ENCODE results near the gene CABP1.

Gene CABP1

GRCh38 chr12:120698665-120699064 lies 58.2 kb downstream of the CABP1 start:
- no peaks in the 10 kb centered on the region for H3K9me3 ChIP-seq (ENCODE audit: control insufficient read depth, low read length)
- H3K4me3 ChIP-seq (ENCODE audit: extremely low read depth, insufficient read depth, low read length, poor library complexity, severe bottlenecking), result no peak overlapping the region
- H3K27ac ChIP-seq (ENCODE audit: low read depth, low read length, severe bottlenecking), result no peak overlapping the region
- H3K4me1 ChIP-seq (ENCODE audit: control insufficient read depth, insufficient read depth, low read length, poor library complexity, severe bottlenecking), result no peaks in the 10 kb centered on the region
- WGBS, 2 experiments (ENCODE audit: insufficient coverage in 2 of 2), result no CpG with 5 or more reads among the region's 3 CpGs
- H3K36me3 ChIP-seq (ENCODE audit: control insufficient read depth, insufficient read depth, low read length), result peaks cover 97% of the 10 kb centered on the region

- 90 to 98% methylated on average over 4 to 7 of the region's 7 CpGs for WGBS, 2 experiments (ENCODE audit: insufficient coverage in 2 of 2)
- no peak overlapping the region for H3K4me3 ChIP-seq (ENCODE audit: extremely low read depth, insufficient read depth, low read length, poor library complexity, severe bottlenecking)
- no peaks in the 10 kb centered on the region for H3K9me3 ChIP-seq (ENCODE audit: control insufficient read depth, low read length)
- H3K4me1 ChIP-seq (ENCODE audit: control insufficient read depth, insufficient read depth, low read length, poor library complexity, severe bottlenecking), result no peaks in the 10 kb centered on the region
- H3K27ac ChIP-seq (ENCODE audit: low read depth, low read length, severe bottlenecking), result no peak overlapping the region
- peaks cover 92% of the 10 kb centered on the region for H3K36me3 ChIP-seq (ENCODE audit: control insufficient read depth, insufficient read depth, low read length)
Observed at GRCh38 chr12:120699553-120699952, 59.1 kb downstream of the CABP1 start.

GRCh38 chr12:120700886-120701285 lies 60.5 kb downstream of the CABP1 start:
- peaks cover 85% of the 10 kb centered on the region for H3K36me3 ChIP-seq (ENCODE audit: control insufficient read depth, insufficient read depth, low read length)
- H3K27ac ChIP-seq (ENCODE audit: low read depth, low read length, severe bottlenecking), result no peak overlapping the region
- no peaks in the 10 kb centered on the region for H3K9me3 ChIP-seq (ENCODE audit: control insufficient read depth, low read length)
- H3K4me1 ChIP-seq (ENCODE audit: control insufficient read depth, insufficient read depth, low read length, poor library complexity, severe bottlenecking), result no peaks in the 10 kb centered on the region
- 93 to 94% methylated on average over 3 of the region's 5 CpGs for WGBS, 2 experiments (ENCODE audit: insufficient coverage in 2 of 2)
- H3K4me3 ChIP-seq (ENCODE audit: extremely low read depth, insufficient read depth, low read length, poor library complexity, severe bottlenecking), result no peak overlapping the region

- peaks cover 67% of the 10 kb centered on the region for H3K36me3 ChIP-seq (ENCODE audit: control insufficient read depth, insufficient read depth, low read length)
- no peak overlapping the region for H3K27ac ChIP-seq (ENCODE audit: low read depth, low read length, severe bottlenecking)
- WGBS, 2 experiments (ENCODE audit: insufficient coverage in 2 of 2), result 100% methylated on average over 1 of the region's 1 CpG; no CpG with 5 or more reads in 1 of the 2 experiments
- H3K4me3 ChIP-seq (ENCODE audit: extremely low read depth, insufficient read depth, low read length, poor library complexity, severe bottlenecking), result no peak overlapping the region
- H3K9me3 ChIP-seq (ENCODE audit: control insufficient read depth, low read length), result no peaks in the 10 kb centered on the region
- no peaks in the 10 kb centered on the region for H3K4me1 ChIP-seq (ENCODE audit: control insufficient read depth, insufficient read depth, low read length, poor library complexity, severe bottlenecking)
Observed at GRCh38 chr12:120702637-120703036, 62.2 kb downstream of the CABP1 start.

- Histone ChIP-seq H3K4me3 (ENCODE audit: extremely low read depth, insufficient read depth, low read length, poor library complexity, severe bottlenecking) (no peak overlapping the region), H3K27ac (ENCODE audit: low read depth, low read length, severe bottlenecking) (no peak overlapping the region), H3K36me3 (ENCODE audit: control insufficient read depth, insufficient read depth, low read length) (peaks cover 60% of the 10 kb centered on the region), H3K9me3 (ENCODE audit: control insufficient read depth, low read length) (no peaks in the 10 kb centered on the region), H3K4me1 (ENCODE audit: control insufficient read depth, insufficient read depth, low read length, poor library complexity, severe bottlenecking) (no peaks in the 10 kb centered on the region)
- 82 to 83% methylated on average over 6 to 7 of the region's 11 CpGs for WGBS, 2 experiments (ENCODE audit: insufficient coverage in 2 of 2)
Observed at GRCh38 chr12:120703311-120703942, 63.0 kb downstream of the CABP1 start.

GRCh38 chr12:120705618-120706017 lies 65.2 kb downstream of the CABP1 start:
- H3K9me3 ChIP-seq (ENCODE audit: control insufficient read depth, low read length), result no peaks in the 10 kb centered on the region
- WGBS, 2 experiments (ENCODE audit: insufficient coverage in 2 of 2), result no CpG with 5 or more reads among the region's 1 CpG
- no peak overlapping the region for H3K27ac ChIP-seq (ENCODE audit: low read depth, low read length, severe bottlenecking)
- no peak overlapping the region for H3K4me3 ChIP-seq (ENCODE audit: extremely low read depth, insufficient read depth, low read length, poor library complexity, severe bottlenecking)
- H3K36me3 ChIP-seq (ENCODE audit: control insufficient read depth, insufficient read depth, low read length), result peaks cover 38% of the 10 kb centered on the region
- peaks cover 3% of the 10 kb centered on the region for H3K4me1 ChIP-seq (ENCODE audit: control insufficient read depth, insufficient read depth, low read length, poor library complexity, severe bottlenecking)

GRCh38 chr12:120706029-120706428 lies 65.6 kb downstream of the CABP1 start:
- H3K4me3 ChIP-seq (ENCODE audit: extremely low read depth, insufficient read depth, low read length, poor library complexity, severe bottlenecking), result no peak overlapping the region

GRCh38 chr12:120708651-120709050 lies 68.2 kb downstream of the CABP1 start:
- Histone ChIP-seq H3K9me3 (ENCODE audit: control insufficient read depth, low read length) (no peaks in the 10 kb centered on the region), H3K27ac (ENCODE audit: low read depth, low read length, severe bottlenecking) (no peak overlapping the region), H3K4me3 (ENCODE audit: extremely low read depth, insufficient read depth, low read length, poor library complexity, severe bottlenecking) (no peak overlapping the region), H3K36me3 (ENCODE audit: control insufficient read depth, insufficient read depth, low read length) (peaks cover 16% of the 10 kb centered on the region), H3K4me1 (ENCODE audit: control insufficient read depth, insufficient read depth, low read length, poor library complexity, severe bottlenecking) (peaks cover 5% of the 10 kb centered on the region)
- WGBS, 2 experiments (ENCODE audit: insufficient coverage in 2 of 2), result 92% methylated on average over 3 to 4 of the region's 4 CpGs

More at GRCh38 chr12:120706029-120706428, 65.6 kb downstream of the CABP1 start:
- H3K4me1 ChIP-seq (ENCODE audit: control insufficient read depth, insufficient read depth, low read length, poor library complexity, severe bottlenecking), result peaks cover 3% of the 10 kb centered on the region
- peaks cover 35% of the 10 kb centered on the region for H3K36me3 ChIP-seq (ENCODE audit: control insufficient read depth, insufficient read depth, low read length)
- 64 to 93% methylated on average over 3 to 4 of the region's 5 CpGs for WGBS, 2 experiments (ENCODE audit: insufficient coverage in 2 of 2)
- H3K27ac ChIP-seq (ENCODE audit: low read depth, low read length, severe bottlenecking), result no peak overlapping the region
- no peaks in the 10 kb centered on the region for H3K9me3 ChIP-seq (ENCODE audit: control insufficient read depth, low read length)

GRCh38 chr12:120710031-120710804 lies 69.8 kb downstream of the CABP1 start, which contains the start of gene UNC119B:
UNC119B (plus strand) TSS chr12:120710458; CDS start chr12:120710475, 17 bp downstream.
- 2% methylated on average over 50 to 56 of the region's 76 CpGs for WGBS, 2 experiments (ENCODE audit: insufficient coverage in 2 of 2)

GRCh38 chr12:120710805-120711296 lies 70.4 kb downstream of the CABP1 start:
- 1% methylated on average over 26 to 30 of the region's 31 CpGs for WGBS, 2 experiments (ENCODE audit: insufficient coverage in 2 of 2)
- Histone ChIP-seq H3K36me3 (ENCODE audit: control insufficient read depth, insufficient read depth, low read length) (peaks cover 26% of the 10 kb centered on the region), H3K27ac (ENCODE audit: low read depth, low read length, severe bottlenecking) (peak overlapping the region; percentile 45), H3K4me3 (ENCODE audit: extremely low read depth, insufficient read depth, low read length, poor library complexity, severe bottlenecking) (peak overlapping the region; percentile 61), H3K4me1 (ENCODE audit: control insufficient read depth, insufficient read depth, low read length, poor library complexity, severe bottlenecking) (peaks cover 5% of the 10 kb centered on the region), H3K9me3 (ENCODE audit: control insufficient read depth, low read length) (no peaks in the 10 kb centered on the region)

More at GRCh38 chr12:120710031-120710804, 69.8 kb downstream of the CABP1 start, which contains the start of gene UNC119B:
- peaks cover 22% of the 10 kb centered on the region for H3K36me3 ChIP-seq (ENCODE audit: control insufficient read depth, insufficient read depth, low read length)
- H3K27ac ChIP-seq (ENCODE audit: low read depth, low read length, severe bottlenecking), result peak within 1 kb of the TSS; percentile 45
- H3K4me3 ChIP-seq (ENCODE audit: extremely low read depth, insufficient read depth, low read length, poor library complexity, severe bottlenecking), result peak within 1 kb of the TSS; percentile 61
- no peaks in the 10 kb centered on the region for H3K9me3 ChIP-seq (ENCODE audit: control insufficient read depth, low read length)
- peaks cover 5% of the 10 kb centered on the region for H3K4me1 ChIP-seq (ENCODE audit: control insufficient read depth, insufficient read depth, low read length, poor library complexity, severe bottlenecking)
